Muscle layer of colon (tissue), 2 donors: ENCODE results near the gene SAP30.

ENCODE experiments used
- H3K27ac ChIP-seq: one replicate; pipeline ENCODE4 v1.7.0; 2013; ENCODE audit warnings: low read depth, mild to moderate bottlenecking, low read length, moderate library complexity
- H3K27me3 ChIP-seq, 2 donors: one replicate each; pipeline ENCODE4 v1.7.0; 2013; ENCODE audit warnings: low read length in 2 of 2, mild to moderate bottlenecking in 2 of 2; ENCODE audit not compliant: insufficient read depth in 2 of 2, control insufficient read depth in 1 of 2
- H3K36me3 ChIP-seq: one replicate; pipeline ENCODE4 v1.7.0; 2013; ENCODE audit warnings: mild to moderate bottlenecking, low read length; ENCODE audit not compliant: insufficient read depth
- H3K4me1 ChIP-seq: one replicate; pipeline ENCODE4 v1.7.0; 2013; ENCODE audit warnings: mild to moderate bottlenecking, low read length; ENCODE audit not compliant: insufficient read depth
- H3K4me3 ChIP-seq, 2 donors: one replicate each; pipeline ENCODE4 v1.7.0; 2013; ENCODE audit warnings: low read length in 2 of 2, low read depth in 1 of 2, mild to moderate bottlenecking in 1 of 2, moderate library complexity in 1 of 2
- H3K9ac ChIP-seq: one replicate; pipeline ENCODE4 v1.7.0; 2013; ENCODE audit warnings: low read length
- H3K9me3 ChIP-seq: one replicate; pipeline ENCODE4 v1.7.0; 2013; ENCODE audit warnings: mild to moderate bottlenecking, low read length
- donor health status: abdominal sarcoma.
- donor health status: Adenocarcinoma of cecum.

The SAP30 gene

GRCh38 chr4:173418639-173419038 lies 47.9 kb downstream of the SAP30 start:
- H3K36me3 ChIP-seq, result no peaks in the 10 kb centered on the region
- no peak overlapping the region for H3K4me3 ChIP-seq
- H3K9ac ChIP-seq, result no peak overlapping the region
- no peaks in the 10 kb centered on the region for H3K27me3 ChIP-seq
- H3K9me3 ChIP-seq, result no peaks in the 10 kb centered on the region
- peaks cover 6% of the 10 kb centered on the region for H3K4me1 ChIP-seq
- no peak overlapping the region for H3K27ac ChIP-seq

- Histone ChIP-seq H3K36me3 (no peaks in the 10 kb centered on the region), H3K9ac (no peak overlapping the region), H3K27ac (no peak overlapping the region), H3K9me3 (no peaks in the 10 kb centered on the region), H3K4me3 (no peak overlapping the region), H3K4me1 (peaks cover 10% of the 10 kb centered on the region), H3K27me3 (no peaks in the 10 kb centered on the region)
These were observed 49.6 kb downstream of the SAP30 start for GRCh38 chr4:173420324-173420752.

GRCh38 chr4:173420801-173421200 lies 50.0 kb downstream of the SAP30 start:
- Histone ChIP-seq H3K9ac (no peak overlapping the region), H3K4me1 (peaks cover 15% of the 10 kb centered on the region), H3K9me3 (no peaks in the 10 kb centered on the region), H3K27ac (no peak overlapping the region), H3K27me3 (no peaks in the 10 kb centered on the region), H3K4me3 (no peak overlapping the region), H3K36me3 (no peaks in the 10 kb centered on the region)

GRCh38 chr4:173424899-173425805 lies 54.4 kb downstream of the SAP30 start:
- no peaks in the 10 kb centered on the region for H3K36me3 ChIP-seq
- no peak overlapping the region for H3K4me3 ChIP-seq
- no peak overlapping the region for H3K9ac ChIP-seq
- no peak overlapping the region for H3K27ac ChIP-seq
- H3K9me3 ChIP-seq, result no peaks in the 10 kb centered on the region
- H3K27me3 ChIP-seq, result no peaks in the 10 kb centered on the region
- peaks cover 16% of the 10 kb centered on the region for H3K4me1 ChIP-seq

GRCh38 chr4:173426064-173426463 lies 55.3 kb downstream of the SAP30 start:
- no peaks in the 10 kb centered on the region for H3K9me3 ChIP-seq

More at GRCh38 chr4:173426064-173426463, 55.3 kb downstream of the SAP30 start:
- H3K4me1 ChIP-seq, result peaks cover 11% of the 10 kb centered on the region
- no peaks in the 10 kb centered on the region for H3K27me3 ChIP-seq
- H3K27ac ChIP-seq, result no peak overlapping the region
- H3K9ac ChIP-seq, result no peak overlapping the region
- H3K36me3 ChIP-seq, result no peaks in the 10 kb centered on the region
- H3K4me3 ChIP-seq, result no peak overlapping the region
